SK-N-SH (cell line): ENCODE data around the gene FBXL7. TPM values are rescaled to one million over a fixed set of nuclear protein-coding genes. Genes with fewer than 3 reads are reported as not detected.

ENCODE experiments used
- CTCF ChIA-PET: fragments of 300-600, 350-600 bp; formaldehyde crosslinking; extraction: SDS; loops from one replicate; lab custom pipeline; 2021; lab: Yijun Ruan, JAX
- POLR2A ChIA-PET: fragments of 350-600 bp; sonication (Branson Sonifier 250); formaldehyde crosslinking; extraction: SDS; loops from one replicate; lab custom pipeline; 2020; ENCODE audit warnings: antibody characterized with exemption, inconsistent platforms; lab: Yijun Ruan, JAX
- DNase-seq: peaks from one replicate; pipeline ENCODE4 v3.0.0; 2012
- H2AFZ ChIP-seq: fragments of 200-600 bp; sonication (generic); 2 replicates; pipeline ENCODE4 v1.8.1; 2016; ENCODE audit warnings: antibody characterized with exemption, mild to moderate bottlenecking, low read depth
- H3F3A ChIP-seq: fragments of 200-600 bp; sonication (generic); replicated peaks from 2 replicates; pipeline ENCODE3; 2016; ENCODE audit warnings: antibody characterized with exemption, mild to moderate bottlenecking; ENCODE audit not compliant: insufficient read depth
- H3K27ac ChIP-seq, 2 experiments: fragments of 200-500 bp in 1 of 2; fragments of 200-600 bp in 1 of 2; sonication (Bioruptor generic) in 1 of 2; sonication (generic), shearing (Covaris generic) in 1 of 2; 2 replicates each; pipeline versions ENCODE4 v1.5.1 to v1.6.1; 2014 to 2016; ENCODE audit warnings: low read depth in 2 of 2, inconsistent platforms in 1 of 2, low read length in 1 of 2, mild to moderate bottlenecking in 1 of 2, mixed read lengths in 1 of 2
- H3K27me3 ChIP-seq: fragments of 200-600 bp; sonication (generic), shearing (Covaris generic); 2 replicates; pipeline ENCODE4 v1.6.1; 2016; ENCODE audit warnings: mixed run types; ENCODE audit not compliant: insufficient read depth
- H3K36me3 ChIP-seq, 2 experiments: fragments of 200-500 bp in 1 of 2; fragments of 200-600 bp in 1 of 2; sonication (Bioruptor generic) in 1 of 2; sonication (generic) in 1 of 2; replicated peaks in 1 of 2; 2 replicates each; pipeline versions ENCODE3 to v1.5.1; 2014 to 2016; ENCODE audit warnings: low read length in 1 of 2, mild to moderate bottlenecking in 1 of 2; ENCODE audit not compliant: insufficient read depth in 2 of 2, control insufficient read depth in 1 of 2
- H3K4me1 ChIP-seq, 2 experiments: fragments of 200-500 bp in 1 of 2; fragments of 200-600 bp in 1 of 2; sonication (Bioruptor generic) in 1 of 2; sonication (generic), shearing (Covaris generic) in 1 of 2; 2 replicates each; pipeline versions ENCODE4 v1.5.1 to v1.6.1; 2014 to 2016; ENCODE audit warnings: low read depth in 1 of 2, low read length in 1 of 2, mixed run types in 1 of 2; ENCODE audit not compliant: insufficient read depth in 2 of 2, control insufficient read depth in 1 of 2
- H3K4me2 ChIP-seq: fragments of 200-600 bp; sonication (generic), shearing (Covaris generic); 2 replicates; pipeline ENCODE4 v1.6.1; 2017; ENCODE audit warnings: mixed run types
- H3K4me3 ChIP-seq, 2 experiments: fragments of 200-500 bp in 1 of 2; fragments of 200-600 bp in 1 of 2; sonication (Bioruptor generic) in 1 of 2; sonication (generic), shearing (Covaris generic) in 1 of 2; 2 replicates each; pipeline versions ENCODE4 v1.5.1 to v1.8.1; 2014 to 2016; ENCODE audit warnings: low read depth in 2 of 2, inconsistent platforms in 1 of 2, low read length in 1 of 2, mild to moderate bottlenecking in 1 of 2, mixed read lengths in 1 of 2, moderate library complexity in 1 of 2
- H3K79me2 ChIP-seq: fragments of 200-600 bp; sonication (generic); 2 replicates; pipeline ENCODE4 v1.8.1; 2017; ENCODE audit warnings: mild to moderate bottlenecking; ENCODE audit not compliant: insufficient read depth
- H3K9ac ChIP-seq: fragments of 200-600 bp; sonication (generic); 2 replicates; pipeline ENCODE4 v1.6.1; 2017; ENCODE audit warnings: mixed run types
- H3K9me2 ChIP-seq: fragments of 200-600 bp; sonication (generic); 2 replicates; pipeline ENCODE4 v1.6.1; 2017; ENCODE audit warnings: mixed run types
- H3K9me3 ChIP-seq: fragments of 200-600 bp; sonication (generic); 2 replicates; pipeline ENCODE4 v1.6.1; 2017; ENCODE audit warnings: mixed run types, mild to moderate bottlenecking, moderate library complexity
- H4K20me1 ChIP-seq: fragments of 200-600 bp; sonication (generic); 2 replicates; pipeline ENCODE4 v1.6.1; 2017; ENCODE audit warnings: mild to moderate bottlenecking, mixed run types; ENCODE audit not compliant: insufficient read depth
- FOSL2 ChIP-seq: IDR thresholded peaks from 2 replicates; pipeline ENCODE4 v1.4.0; 2012; ENCODE audit warnings: low read depth, mild to moderate bottlenecking, moderate library complexity, borderline replicate concordance
- MXI1 ChIP-seq: IDR thresholded peaks from 2 replicates; pipeline ENCODE4 v1.6.1; 2012; ENCODE audit warnings: mild to moderate bottlenecking, low read depth, low read length, improper control_type of control experiment
- RXRA ChIP-seq: IDR thresholded peaks from 2 replicates; pipeline ENCODE4 v1.4.0; 2012; ENCODE audit warnings: low read depth, mild to moderate bottlenecking, borderline replicate concordance
- YY1 ChIP-seq: IDR thresholded peaks from 2 replicates; pipeline ENCODE4 v1.4.0; 2012; ENCODE audit warnings: low read depth, mild to moderate bottlenecking
- WGBS: methylation state at CpG from one replicate; pipeline ENCODE4 v1.1.6; 2017; ENCODE audit warnings: low lambda C conversion rate; 5-methylcytosine and 5-hydroxymethylcytosine counted together
- polyA plus RNA-seq, 3 experiments: library from polyadenylated mRNA; depleted of rRNA; stranded (reverse); fragments of >200 nt; gene quantifications; 2 replicates each; pipeline ENCODE4 v1.2.3, GENCODE V29; 2012
- TF ChIP-seq, protein P1 (sequence below): fragments of 150-350 bp; IDR thresholded peaks from 2 replicates; pipeline ENCODE4 v1.6.1; 2017; ENCODE audit warnings: antibody characterized with exemption, low read length, low read depth, borderline replicate concordance
- TF ChIP-seq, protein P2 (sequence below): fragments of 150-350 bp; IDR thresholded peaks from 2 replicates; pipeline ENCODE4 v1.6.1; 2016; ENCODE audit warnings: mild to moderate bottlenecking, low read depth, low read length
- TF ChIP-seq, protein P3 (sequence below): IDR thresholded peaks from 2 replicates; pipeline ENCODE4 v1.6.1; 2012; ENCODE audit warnings: mild to moderate bottlenecking, low read depth, low read length, moderate library complexity
- TF ChIP-seq, protein P4 (sequence below): IDR thresholded peaks from 2 replicates; pipeline ENCODE4; 2012

FBXL7 gene
- polyA plus RNA-seq, 1 of the 3 experiments (the other 2 are of a cell fraction): 7.0 TPM

DNA sequence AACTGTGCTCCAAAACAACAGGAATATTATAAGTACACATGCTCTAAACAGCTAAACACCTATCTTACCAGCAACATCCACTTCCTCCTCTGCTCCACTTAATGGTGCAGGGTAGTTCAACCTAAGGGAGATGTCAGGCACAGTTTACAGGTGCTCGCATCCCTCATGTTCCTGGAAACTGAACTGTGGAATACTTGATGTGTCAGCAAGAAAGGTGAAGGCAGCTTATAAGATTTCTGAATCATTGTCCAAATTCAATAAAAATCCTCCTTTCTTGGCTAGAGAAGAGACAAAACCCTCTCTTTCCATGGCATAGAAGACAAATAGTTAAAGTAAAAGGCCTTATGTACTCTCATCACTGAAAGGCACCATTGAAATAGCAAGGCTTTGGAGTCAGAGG, 272.2 kb downstream of the FBXL7 start:
- ChIA-PET CTCF (interaction anchor here (1.0 kb wide), 2 partner anchors 12 to 19 kb away, joined by 3 to 5 read pairs; no protein-coding TSS in a partner anchor), POLR2A (no interaction called here)
- H4K20me1 ChIP-seq: peaks cover 4% of the 10 kb centered on the region

More for the DNA sequence above, 272.2 kb downstream of the FBXL7 start:
- no peak overlapping the region for H3K27ac ChIP-seq
- no peaks in the 10 kb centered on the region for H3K27me3 ChIP-seq
- no peaks in the 10 kb centered on the region for H3K9me3 ChIP-seq
- H3K4me3 ChIP-seq: no peak overlapping the region
- H3K9ac ChIP-seq: no peak overlapping the region
- no peaks in the 10 kb centered on the region for H3F3A ChIP-seq
- H3K4me1 ChIP-seq: no peaks in the 10 kb centered on the region; a peak in 2 of 4 replicates
- H2AFZ ChIP-seq: no peak overlapping the region
- 78% methylated on average over 1 of the region's 1 CpG for WGBS
- TF ChIP-seq FOSL2 (no peak), MXI1 (no peak), YY1 (no peak), RXRA (no peak)
- TF ChIP-seq, protein P1, sequence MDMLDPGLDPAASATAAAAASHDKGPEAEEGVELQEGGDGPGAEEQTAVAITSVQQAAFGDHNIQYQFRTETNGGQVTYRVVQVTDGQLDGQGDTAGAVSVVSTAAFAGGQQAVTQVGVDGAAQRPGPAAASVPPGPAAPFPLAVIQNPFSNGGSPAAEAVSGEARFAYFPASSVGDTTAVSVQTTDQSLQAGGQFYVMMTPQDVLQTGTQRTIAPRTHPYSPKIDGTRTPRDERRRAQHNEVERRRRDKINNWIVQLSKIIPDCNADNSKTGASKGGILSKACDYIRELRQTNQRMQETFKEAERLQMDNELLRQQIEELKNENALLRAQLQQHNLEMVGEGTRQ: no peak
- TF ChIP-seq, protein P2, sequence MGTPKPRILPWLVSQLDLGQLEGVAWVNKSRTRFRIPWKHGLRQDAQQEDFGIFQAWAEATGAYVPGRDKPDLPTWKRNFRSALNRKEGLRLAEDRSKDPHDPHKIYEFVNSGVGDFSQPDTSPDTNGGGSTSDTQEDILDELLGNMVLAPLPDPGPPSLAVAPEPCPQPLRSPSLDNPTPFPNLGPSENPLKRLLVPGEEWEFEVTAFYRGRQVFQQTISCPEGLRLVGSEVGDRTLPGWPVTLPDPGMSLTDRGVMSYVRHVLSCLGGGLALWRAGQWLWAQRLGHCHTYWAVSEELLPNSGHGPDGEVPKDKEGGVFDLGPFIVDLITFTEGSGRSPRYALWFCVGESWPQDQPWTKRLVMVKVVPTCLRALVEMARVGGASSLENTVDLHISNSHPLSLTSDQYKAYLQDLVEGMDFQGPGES: no peak
- TF ChIP-seq, protein P3, sequence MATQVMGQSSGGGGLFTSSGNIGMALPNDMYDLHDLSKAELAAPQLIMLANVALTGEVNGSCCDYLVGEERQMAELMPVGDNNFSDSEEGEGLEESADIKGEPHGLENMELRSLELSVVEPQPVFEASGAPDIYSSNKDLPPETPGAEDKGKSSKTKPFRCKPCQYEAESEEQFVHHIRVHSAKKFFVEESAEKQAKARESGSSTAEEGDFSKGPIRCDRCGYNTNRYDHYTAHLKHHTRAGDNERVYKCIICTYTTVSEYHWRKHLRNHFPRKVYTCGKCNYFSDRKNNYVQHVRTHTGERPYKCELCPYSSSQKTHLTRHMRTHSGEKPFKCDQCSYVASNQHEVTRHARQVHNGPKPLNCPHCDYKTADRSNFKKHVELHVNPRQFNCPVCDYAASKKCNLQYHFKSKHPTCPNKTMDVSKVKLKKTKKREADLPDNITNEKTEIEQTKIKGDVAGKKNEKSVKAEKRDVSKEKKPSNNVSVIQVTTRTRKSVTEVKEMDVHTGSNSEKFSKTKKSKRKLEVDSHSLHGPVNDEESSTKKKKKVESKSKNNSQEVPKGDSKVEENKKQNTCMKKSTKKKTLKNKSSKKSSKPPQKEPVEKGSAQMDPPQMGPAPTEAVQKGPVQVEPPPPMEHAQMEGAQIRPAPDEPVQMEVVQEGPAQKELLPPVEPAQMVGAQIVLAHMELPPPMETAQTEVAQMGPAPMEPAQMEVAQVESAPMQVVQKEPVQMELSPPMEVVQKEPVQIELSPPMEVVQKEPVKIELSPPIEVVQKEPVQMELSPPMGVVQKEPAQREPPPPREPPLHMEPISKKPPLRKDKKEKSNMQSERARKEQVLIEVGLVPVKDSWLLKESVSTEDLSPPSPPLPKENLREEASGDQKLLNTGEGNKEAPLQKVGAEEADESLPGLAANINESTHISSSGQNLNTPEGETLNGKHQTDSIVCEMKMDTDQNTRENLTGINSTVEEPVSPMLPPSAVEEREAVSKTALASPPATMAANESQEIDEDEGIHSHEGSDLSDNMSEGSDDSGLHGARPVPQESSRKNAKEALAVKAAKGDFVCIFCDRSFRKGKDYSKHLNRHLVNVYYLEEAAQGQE: no peak
- TF ChIP-seq, protein P4, sequence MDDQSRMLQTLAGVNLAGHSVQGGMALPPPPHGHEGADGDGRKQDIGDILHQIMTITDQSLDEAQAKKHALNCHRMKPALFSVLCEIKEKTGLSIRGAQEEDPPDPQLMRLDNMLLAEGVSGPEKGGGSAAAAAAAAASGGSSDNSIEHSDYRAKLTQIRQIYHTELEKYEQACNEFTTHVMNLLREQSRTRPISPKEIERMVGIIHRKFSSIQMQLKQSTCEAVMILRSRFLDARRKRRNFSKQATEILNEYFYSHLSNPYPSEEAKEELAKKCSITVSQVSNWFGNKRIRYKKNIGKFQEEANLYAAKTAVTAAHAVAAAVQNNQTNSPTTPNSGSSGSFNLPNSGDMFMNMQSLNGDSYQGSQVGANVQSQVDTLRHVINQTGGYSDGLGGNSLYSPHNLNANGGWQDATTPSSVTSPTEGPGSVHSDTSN: no peak
- H3K79me2 ChIP-seq: no peaks in the 10 kb centered on the region; the same call in 1 of the 2 replicates
- no peak overlapping the region for H3K4me2 ChIP-seq
- DNase-seq: no peak
- no peaks in the 10 kb centered on the region for H3K9me2 ChIP-seq
- no peaks in the 10 kb centered on the region for H3K36me3 ChIP-seq
